ENCODE data around the gene OSM.

- TF ChIP-seq POLR2AphosphoS5 (IDR thresholded peaks at IDR 0.05; ENCODE audit: low read depth, low read length) (no peak), SIN3A (IDR thresholded peaks at IDR 0.05; ENCODE audit: borderline replicate concordance, insufficient read depth, low read depth, low read length) (no peak)
- TF ChIP-seq, protein P1, sequence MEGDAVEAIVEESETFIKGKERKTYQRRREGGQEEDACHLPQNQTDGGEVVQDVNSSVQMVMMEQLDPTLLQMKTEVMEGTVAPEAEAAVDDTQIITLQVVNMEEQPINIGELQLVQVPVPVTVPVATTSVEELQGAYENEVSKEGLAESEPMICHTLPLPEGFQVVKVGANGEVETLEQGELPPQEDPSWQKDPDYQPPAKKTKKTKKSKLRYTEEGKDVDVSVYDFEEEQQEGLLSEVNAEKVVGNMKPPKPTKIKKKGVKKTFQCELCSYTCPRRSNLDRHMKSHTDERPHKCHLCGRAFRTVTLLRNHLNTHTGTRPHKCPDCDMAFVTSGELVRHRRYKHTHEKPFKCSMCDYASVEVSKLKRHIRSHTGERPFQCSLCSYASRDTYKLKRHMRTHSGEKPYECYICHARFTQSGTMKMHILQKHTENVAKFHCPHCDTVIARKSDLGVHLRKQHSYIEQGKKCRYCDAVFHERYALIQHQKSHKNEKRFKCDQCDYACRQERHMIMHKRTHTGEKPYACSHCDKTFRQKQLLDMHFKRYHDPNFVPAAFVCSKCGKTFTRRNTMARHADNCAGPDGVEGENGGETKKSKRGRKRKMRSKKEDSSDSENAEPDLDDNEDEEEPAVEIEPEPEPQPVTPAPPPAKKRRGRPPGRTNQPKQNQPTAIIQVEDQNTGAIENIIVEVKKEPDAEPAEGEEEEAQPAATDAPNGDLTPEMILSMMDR (IDR thresholded peaks at IDR 0.05), result no peak
- TF ChIP-seq, protein P2, sequence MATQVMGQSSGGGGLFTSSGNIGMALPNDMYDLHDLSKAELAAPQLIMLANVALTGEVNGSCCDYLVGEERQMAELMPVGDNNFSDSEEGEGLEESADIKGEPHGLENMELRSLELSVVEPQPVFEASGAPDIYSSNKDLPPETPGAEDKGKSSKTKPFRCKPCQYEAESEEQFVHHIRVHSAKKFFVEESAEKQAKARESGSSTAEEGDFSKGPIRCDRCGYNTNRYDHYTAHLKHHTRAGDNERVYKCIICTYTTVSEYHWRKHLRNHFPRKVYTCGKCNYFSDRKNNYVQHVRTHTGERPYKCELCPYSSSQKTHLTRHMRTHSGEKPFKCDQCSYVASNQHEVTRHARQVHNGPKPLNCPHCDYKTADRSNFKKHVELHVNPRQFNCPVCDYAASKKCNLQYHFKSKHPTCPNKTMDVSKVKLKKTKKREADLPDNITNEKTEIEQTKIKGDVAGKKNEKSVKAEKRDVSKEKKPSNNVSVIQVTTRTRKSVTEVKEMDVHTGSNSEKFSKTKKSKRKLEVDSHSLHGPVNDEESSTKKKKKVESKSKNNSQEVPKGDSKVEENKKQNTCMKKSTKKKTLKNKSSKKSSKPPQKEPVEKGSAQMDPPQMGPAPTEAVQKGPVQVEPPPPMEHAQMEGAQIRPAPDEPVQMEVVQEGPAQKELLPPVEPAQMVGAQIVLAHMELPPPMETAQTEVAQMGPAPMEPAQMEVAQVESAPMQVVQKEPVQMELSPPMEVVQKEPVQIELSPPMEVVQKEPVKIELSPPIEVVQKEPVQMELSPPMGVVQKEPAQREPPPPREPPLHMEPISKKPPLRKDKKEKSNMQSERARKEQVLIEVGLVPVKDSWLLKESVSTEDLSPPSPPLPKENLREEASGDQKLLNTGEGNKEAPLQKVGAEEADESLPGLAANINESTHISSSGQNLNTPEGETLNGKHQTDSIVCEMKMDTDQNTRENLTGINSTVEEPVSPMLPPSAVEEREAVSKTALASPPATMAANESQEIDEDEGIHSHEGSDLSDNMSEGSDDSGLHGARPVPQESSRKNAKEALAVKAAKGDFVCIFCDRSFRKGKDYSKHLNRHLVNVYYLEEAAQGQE (IDR thresholded peaks at IDR 0.05; ENCODE audit: insufficient read depth in 1 of 2, low read depth in 2 of 2, low read length in 1 of 2), result no peak
These were observed 9.0 kb upstream of the OSM start for GRCh38 chr22:30275625-30276024.
